ENCODE data around the gene P2RY14. TPM values are rescaled to one million over a fixed set of nuclear protein-coding genes. Genes with fewer than 3 reads are reported as not detected.

P2RY14 gene
- total RNA-seq, 4 donors from 2014 or later: 1.8 to 9.5 (median 2.5) TPM

- intact Hi-C loops (cut with DNase I): no loop called here
- no peak for TF ChIP-seq CTCF (IDR thresholded peaks at IDR 0.05)
- no peak for TF ChIP-seq POLR2A (IDR thresholded peaks at IDR 0.05)
These were observed 12.5 kb downstream of the P2RY14 start for GRCh38 chr3:151265866-151266265.

GRCh38 chr3:151265166-151265565 lies 13.2 kb downstream of the P2RY14 start:
- no peaks in the 10 kb centered on the region for H3K4me1 ChIP-seq
- no peaks in the 10 kb centered on the region for H3K27me3 ChIP-seq
- intact Hi-C loops (cut with DNase I): no loop called here

More at GRCh38 chr3:151265866-151266265, 12.5 kb downstream of the P2RY14 start:
- no peak overlapping the region for H3K4me3 ChIP-seq (replicated peaks in 1 of 3)
- no peaks in the 10 kb centered on the region for H3K9me3 ChIP-seq
- WGBS, 2 donors: 71 to 80% methylated on average over 5 of the region's 5 CpGs
- H3K27ac ChIP-seq: no peak overlapping the region
- DNase-seq: no peak
- H3K27me3 ChIP-seq: no peaks in the 10 kb centered on the region
- H3K36me3 ChIP-seq: no peaks in the 10 kb centered on the region
- H3K4me1 ChIP-seq: no peaks in the 10 kb centered on the region

GRCh38 chr3:151264605-151265004 lies 13.7 kb downstream of the P2RY14 start:
- H3K36me3 ChIP-seq: no peaks in the 10 kb centered on the region
- H3K27ac ChIP-seq: no peak overlapping the region
- H3K4me1 ChIP-seq: no peaks in the 10 kb centered on the region
- DNase-seq: no peak
- 83 to 100% methylated on average over 1 of the region's 1 CpG for WGBS, 2 donors
- TF ChIP-seq POLR2A (IDR thresholded peaks at IDR 0.05) (no peak), CTCF (IDR thresholded peaks at IDR 0.05) (no peak)
- no peaks in the 10 kb centered on the region for H3K27me3 ChIP-seq
- H3K9me3 ChIP-seq: no peaks in the 10 kb centered on the region
- intact Hi-C loops (cut with DNase I): no loop called here
- H3K4me3 ChIP-seq (replicated peaks in 1 of 3): no peak overlapping the region

More at GRCh38 chr3:151265166-151265565, 13.2 kb downstream of the P2RY14 start:
- H3K4me3 ChIP-seq (replicated peaks in 1 of 3): no peak overlapping the region
- TF ChIP-seq CTCF (IDR thresholded peaks at IDR 0.05) (no peak), POLR2A (IDR thresholded peaks at IDR 0.05) (no peak)
- WGBS, 2 donors: 88 to 96% methylated on average over 5 of the region's 5 CpGs
- no peaks in the 10 kb centered on the region for H3K9me3 ChIP-seq
- no peaks in the 10 kb centered on the region for H3K36me3 ChIP-seq
- DNase-seq: no peak
- H3K27ac ChIP-seq: no peak overlapping the region

GRCh38 chr3:151262871-151263525 lies 15.3 kb downstream of the P2RY14 start:
- no peak for TF ChIP-seq CTCF (IDR thresholded peaks at IDR 0.05)
- TF ChIP-seq POLR2A (IDR thresholded peaks at IDR 0.05): no peak
- Histone ChIP-seq H3K9me3 (no peaks in the 10 kb centered on the region), H3K4me3 (replicated peaks in 1 of 3) (no peak overlapping the region), H3K27ac (no peak overlapping the region), H3K27me3 (no peaks in the 10 kb centered on the region), H3K36me3 (no peaks in the 10 kb centered on the region), H3K4me1 (no peaks in the 10 kb centered on the region)
- 81 to 86% methylated on average over 8 of the region's 8 CpGs for WGBS, 2 donors
- intact Hi-C loops (cut with DNase I): no loop called here
- no peak for DNase-seq

GRCh38 chr3:151259664-151260063 lies 18.7 kb downstream of the P2RY14 start:
- Histone ChIP-seq H3K4me1 (no peaks in the 10 kb centered on the region), H3K4me3 (replicated peaks in 1 of 3) (no peak overlapping the region), H3K36me3 (no peaks in the 10 kb centered on the region), H3K27me3 (no peaks in the 10 kb centered on the region), H3K9me3 (no peaks in the 10 kb centered on the region), H3K27ac (no peak overlapping the region)
- no peak for DNase-seq
- WGBS, 2 donors: 65 to 69% methylated on average over 3 of the region's 3 CpGs
- no peak for TF ChIP-seq CTCF (IDR thresholded peaks at IDR 0.05)
- intact Hi-C loops (cut with DNase I): no loop called here
